SH-SY5Y (cell line): ENCODE measurements around the gene RAPGEF1.

Experiments used
- GATA2 ChIP-seq: IDR thresholded peaks from 2 replicates; pipeline ENCODE4 v1.6.1; 2011; ENCODE audit warnings: mild to moderate bottlenecking, low read depth, low read length
- GATA3 ChIP-seq: IDR thresholded peaks from 2 replicates; pipeline ENCODE4 v1.6.1; 2011; ENCODE audit warnings: low read depth, mild to moderate bottlenecking, low read length, moderate library complexity

DNA sequence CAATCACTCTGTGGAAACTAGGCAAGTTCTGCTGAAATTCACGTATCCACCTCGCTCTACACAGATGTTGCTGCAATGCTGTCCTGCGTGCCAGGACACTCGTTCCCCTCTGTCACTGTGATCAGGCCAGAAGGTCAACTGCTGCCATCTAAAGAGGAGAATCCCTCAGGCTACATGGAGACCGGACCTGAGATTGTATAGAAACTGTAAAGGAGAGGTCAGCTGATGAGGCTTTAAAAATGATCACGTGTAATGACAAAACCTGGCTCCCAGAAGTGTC is 114.4 kb downstream of the RAPGEF1 start:
- TF ChIP-seq GATA2 (no peak), GATA3 (no peak)
